Fibroblast of upper back skin (primary cell): ENCODE results near the gene NUP160.
"Not testable (repeated sequence)": the region's sequence is repeated elsewhere in the genome, so short reads cannot be mapped to it uniquely, and the experiment has no call there.

ENCODE experiments used
- DNase-seq: peaks from one replicate; pipeline ENCODE4 v3.0.0-alpha.2; 2013

The NUP160 gene

GRCh38 chr11:47847892-47848699 is at the start of gene NUP160:
Gene NUP160 (minus strand): TSS chr11:47848350. CDS start chr11:47848318, 32 bp downstream.
- DNase-seq, result peak; percentile 44

GRCh38 chr11:47896199-47896598 is 48.0 kb upstream of the NUP160 start:
- DNase-seq, result no peak

- DNase-seq, result no peak
Measured at GRCh38 chr11:47895035-47895434, 46.9 kb upstream of the NUP160 start.

GRCh38 chr11:47892546-47893276 is 44.6 kb upstream of the NUP160 start:
- not testable (repeated sequence) for DNase-seq

- DNase-seq, result no peak
Measured at GRCh38 chr11:47891886-47892285, 43.7 kb upstream of the NUP160 start.

GRCh38 chr11:47889714-47890441 is 41.7 kb upstream of the NUP160 start:
- no peak for DNase-seq

GRCh38 chr11:47887910-47888569 is 39.9 kb upstream of the NUP160 start:
- DNase-seq, result no peak

- peak; percentile 83 for DNase-seq
Measured at GRCh38 chr11:47886096-47886495, 37.9 kb upstream of the NUP160 start.

GRCh38 chr11:47882437-47882836 is 34.3 kb upstream of the NUP160 start:
- DNase-seq, result not testable (repeated sequence)

- DNase-seq, result no peak
Measured at GRCh38 chr11:47881145-47881544, 33.0 kb upstream of the NUP160 start.

GRCh38 chr11:47879259-47880158 is 31.4 kb upstream of the NUP160 start:
- DNase-seq, result no peak

- not testable (repeated sequence) for DNase-seq
Measured at GRCh38 chr11:47875858-47876257, 27.7 kb upstream of the NUP160 start.

GRCh38 chr11:47870404-47870803 is 22.3 kb upstream of the NUP160 start:
- no peak for DNase-seq

- DNase-seq, result no peak
Measured at GRCh38 chr11:47869544-47870393, 21.6 kb upstream of the NUP160 start.

- no peak for DNase-seq
Measured at GRCh38 chr11:47867823-47868222, 19.7 kb upstream of the NUP160 start.

GRCh38 chr11:47866892-47867291 is 18.7 kb upstream of the NUP160 start:
- DNase-seq, result not testable (repeated sequence)

GRCh38 chr11:47864901-47865300 is 16.8 kb upstream of the NUP160 start:
- no peak for DNase-seq

- DNase-seq, result no peak
Measured at GRCh38 chr11:47863898-47864430, 15.8 kb upstream of the NUP160 start.

GRCh38 chr11:47863189-47863897 is 15.2 kb upstream of the NUP160 start:
- peak; percentile 72 for DNase-seq

GRCh38 chr11:47861728-47862127 is 13.6 kb upstream of the NUP160 start:
- DNase-seq, result peak; percentile 52
